NOMO-1 treated with dmso at 0.1 percent for 144 hours (cell line): ENCODE data around the gene SMOC1.
"Not testable (repeated sequence)": the region's sequence is repeated elsewhere in the genome, so short reads cannot be mapped to it uniquely, and the experiment has no call there.

Experiments
- DNase-seq: peaks from one replicate; lab custom pipeline; 2025; ENCODE audit not compliant: unreplicated experiment; lab: John Stamatoyannopoulos, UW

SMOC1 gene

GRCh38 chr14:69896080-69896479, 16.9 kb downstream of the SMOC1 start:
- DNase-seq = no peak

GRCh38 chr14:69896972-69897371, 17.8 kb downstream of the SMOC1 start:
- DNase-seq = no peak

GRCh38 chr14:69900603-69901002, 21.4 kb downstream of the SMOC1 start:
- no peak for DNase-seq

GRCh38 chr14:69901113-69901951, 22.1 kb downstream of the SMOC1 start:
- no peak for DNase-seq

- not testable (repeated sequence) for DNase-seq
Observed at GRCh38 chr14:69903046-69903445, 23.8 kb downstream of the SMOC1 start.

GRCh38 chr14:69904246-69904645, 25.0 kb downstream of the SMOC1 start:
- no peak for DNase-seq

GRCh38 chr14:69906201-69906600, 27.0 kb downstream of the SMOC1 start:
- no peak for DNase-seq

- DNase-seq = no peak
Observed at GRCh38 chr14:69909826-69910550, 30.8 kb downstream of the SMOC1 start.

- no peak for DNase-seq
Observed at GRCh38 chr14:69910871-69911270, 31.7 kb downstream of the SMOC1 start.

GRCh38 chr14:69913686-69914085, 34.5 kb downstream of the SMOC1 start:
- no peak for DNase-seq

GRCh38 chr14:69916396-69916795, 37.2 kb downstream of the SMOC1 start:
- no peak for DNase-seq

- no peak for DNase-seq
Observed at GRCh38 chr14:69917287-69917686, 38.1 kb downstream of the SMOC1 start.

GRCh38 chr14:69919815-69920214, 40.6 kb downstream of the SMOC1 start:
- no peak for DNase-seq

- no peak for DNase-seq
Observed at GRCh38 chr14:69921052-69921451, 41.8 kb downstream of the SMOC1 start.

- no peak for DNase-seq
Observed at GRCh38 chr14:69922198-69922597, 43.0 kb downstream of the SMOC1 start.

GRCh38 chr14:69924201-69924600, 45.0 kb downstream of the SMOC1 start:
- DNase-seq = no peak

- DNase-seq = no peak
Observed at GRCh38 chr14:69928111-69928523, 48.9 kb downstream of the SMOC1 start.

- DNase-seq = no peak
Observed at GRCh38 chr14:69930780-69931379, 51.7 kb downstream of the SMOC1 start.

GRCh38 chr14:69931960-69932359, 52.7 kb downstream of the SMOC1 start:
- DNase-seq = no peak

- no peak for DNase-seq
Observed at GRCh38 chr14:69932391-69932790, 53.2 kb downstream of the SMOC1 start.

- DNase-seq = no peak
Observed at GRCh38 chr14:69933623-69934275, 54.5 kb downstream of the SMOC1 start.
